Kidney capillary endothelial cell (primary cell): ENCODE data around the gene ST8SIA6.

Experiments used
- DNase-seq: peaks from one replicate; pipeline ENCODE4 v3.0.0-alpha.2; 2018; ENCODE audit warnings: low spot score

The ST8SIA6 gene

DNA sequence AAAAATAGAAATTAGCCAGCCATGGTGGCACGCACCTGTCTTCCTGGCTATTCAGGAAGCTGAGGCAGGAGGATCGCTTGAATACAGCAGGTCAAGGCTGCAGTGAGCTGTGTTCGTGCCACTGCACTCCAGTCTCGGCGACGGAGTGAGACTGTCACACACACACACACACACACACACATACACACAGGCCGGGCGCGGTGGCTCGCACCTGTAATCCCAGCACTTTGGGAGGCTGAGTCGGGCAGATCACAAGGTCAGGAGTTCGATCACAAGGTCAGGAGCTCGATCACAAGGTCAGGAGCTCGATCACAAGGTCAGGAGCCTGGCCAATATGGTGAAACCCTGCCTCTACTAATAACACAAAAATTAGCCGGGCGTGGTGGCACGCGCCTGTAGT is 68.4 kb downstream of the ST8SIA6 start:
- no peak for DNase-seq

DNA sequence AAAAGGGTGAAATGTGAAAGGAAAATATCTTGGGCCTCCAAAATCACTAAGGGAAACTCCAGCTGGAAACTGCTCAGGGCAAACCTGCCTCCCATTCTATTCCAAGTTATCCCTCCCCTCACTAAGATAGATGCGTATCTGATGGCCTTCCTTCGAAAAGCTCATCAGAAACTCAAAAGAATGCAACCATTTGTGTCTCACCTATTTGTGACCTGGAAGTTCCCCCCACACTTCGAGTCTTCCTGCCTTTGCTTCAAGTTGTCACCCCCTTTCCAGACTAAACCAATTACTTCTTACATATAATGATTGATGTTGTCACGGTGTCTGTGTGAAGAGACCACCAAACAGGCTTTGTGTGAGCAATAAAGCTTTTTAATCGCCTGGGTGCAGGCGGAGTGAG is 69.3 kb downstream of the ST8SIA6 start:
- DNase-seq: no peak

DNA sequence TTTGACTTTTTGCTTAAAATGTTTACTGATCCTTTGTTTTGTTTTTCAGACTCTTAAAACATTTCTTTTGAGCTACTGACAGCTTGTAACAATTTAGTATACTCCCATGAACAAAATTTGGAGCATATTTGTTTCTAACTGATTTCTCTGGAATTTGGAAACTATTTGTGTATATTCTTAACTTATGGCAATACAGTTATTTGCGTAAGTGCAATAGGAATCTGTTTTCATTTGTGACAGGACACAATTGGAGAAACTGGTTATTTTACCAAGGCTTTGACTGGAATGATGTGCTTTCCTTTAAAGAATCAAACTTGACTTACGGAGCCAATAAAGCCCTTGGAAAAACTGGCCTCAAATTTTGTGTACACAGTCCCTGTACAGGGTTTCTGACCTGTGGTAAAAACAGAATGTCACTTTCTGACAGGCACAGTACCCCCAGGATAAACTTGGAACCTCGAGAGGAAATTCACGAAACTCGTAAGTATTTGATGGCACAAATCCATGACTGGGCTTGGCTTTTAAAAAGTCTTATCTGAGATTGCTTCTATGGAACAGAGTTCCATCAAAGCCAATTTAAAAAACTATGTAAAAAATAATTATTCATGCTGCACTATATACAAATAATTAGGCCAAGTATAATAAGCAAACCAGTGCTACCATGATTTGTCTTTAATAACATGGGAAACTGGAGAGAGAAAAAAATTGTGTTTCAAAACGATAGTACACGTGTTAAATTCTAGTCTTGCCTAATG is 70.4 kb downstream of the ST8SIA6 start:
- no peak for DNase-seq

DNA sequence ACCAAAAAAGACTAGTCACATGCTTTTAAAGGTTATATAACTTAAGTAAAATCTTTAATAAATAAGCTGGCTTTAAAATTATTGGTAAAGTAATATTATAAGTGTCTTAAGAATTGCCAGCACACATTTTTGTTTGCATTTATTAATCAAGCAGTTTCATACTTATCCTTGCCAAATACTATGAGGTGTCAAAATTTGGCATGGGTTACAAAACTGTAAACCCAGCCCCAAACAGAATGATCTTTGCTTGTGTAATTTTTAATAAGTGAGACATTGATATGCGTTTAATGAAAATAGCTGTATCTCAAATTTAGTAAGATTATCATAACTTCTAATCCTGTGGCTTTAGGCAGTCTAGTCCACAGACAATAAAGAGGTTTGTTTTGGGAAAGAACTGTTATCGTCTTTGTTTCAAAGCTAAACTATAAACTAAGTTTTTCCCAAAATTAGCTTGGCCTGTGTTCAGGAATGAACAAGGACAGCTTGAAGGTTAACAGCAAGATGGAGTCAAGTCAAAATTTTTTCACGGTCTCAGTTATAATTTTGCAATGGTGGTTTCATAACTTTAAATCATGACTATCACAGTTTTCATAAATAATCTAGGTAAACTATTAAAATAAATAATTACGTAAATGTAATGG is 72.8 kb downstream of the ST8SIA6 start:
- DNase-seq: no peak

DNA sequence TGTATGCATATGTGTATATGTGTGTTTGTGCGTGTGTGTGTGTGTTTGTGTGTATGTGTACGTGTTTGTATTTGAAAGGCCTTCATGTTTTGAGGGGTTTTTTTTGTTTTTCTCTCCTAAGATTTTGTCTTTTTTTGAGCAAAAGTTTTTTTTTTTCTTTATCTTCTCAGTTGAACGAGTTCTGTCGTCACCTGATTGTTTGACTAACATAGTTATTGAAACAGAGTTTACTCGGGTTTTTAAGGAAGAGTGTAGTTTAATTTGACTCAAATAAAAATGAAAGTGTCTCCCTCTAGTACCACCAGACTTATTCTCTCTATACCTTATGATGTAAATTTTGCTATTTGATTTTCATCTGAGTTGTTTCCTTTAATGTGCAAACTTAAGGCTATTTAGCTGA is 73.5 kb downstream of the ST8SIA6 start:
- no peak for DNase-seq

DNA sequence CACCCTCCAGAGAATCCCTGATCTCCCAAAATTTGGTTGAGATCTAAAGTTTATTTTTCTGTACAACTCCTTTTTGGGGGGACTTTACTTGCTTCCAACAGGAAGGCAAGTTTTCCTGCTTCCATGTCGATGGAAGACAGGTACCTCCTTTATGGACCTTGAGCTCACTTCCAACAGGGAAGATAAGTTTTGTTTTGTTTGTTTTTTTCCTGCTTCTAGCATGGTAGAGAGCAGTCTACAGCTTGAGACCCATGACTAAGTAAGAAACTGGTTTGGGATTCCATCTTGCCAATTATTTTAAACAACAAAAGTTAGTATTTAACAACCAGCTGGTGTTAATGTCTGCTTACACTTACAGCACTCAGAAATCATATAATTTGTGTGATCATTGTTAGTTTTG is 74.4 kb downstream of the ST8SIA6 start:
- DNase-seq: no peak

DNA sequence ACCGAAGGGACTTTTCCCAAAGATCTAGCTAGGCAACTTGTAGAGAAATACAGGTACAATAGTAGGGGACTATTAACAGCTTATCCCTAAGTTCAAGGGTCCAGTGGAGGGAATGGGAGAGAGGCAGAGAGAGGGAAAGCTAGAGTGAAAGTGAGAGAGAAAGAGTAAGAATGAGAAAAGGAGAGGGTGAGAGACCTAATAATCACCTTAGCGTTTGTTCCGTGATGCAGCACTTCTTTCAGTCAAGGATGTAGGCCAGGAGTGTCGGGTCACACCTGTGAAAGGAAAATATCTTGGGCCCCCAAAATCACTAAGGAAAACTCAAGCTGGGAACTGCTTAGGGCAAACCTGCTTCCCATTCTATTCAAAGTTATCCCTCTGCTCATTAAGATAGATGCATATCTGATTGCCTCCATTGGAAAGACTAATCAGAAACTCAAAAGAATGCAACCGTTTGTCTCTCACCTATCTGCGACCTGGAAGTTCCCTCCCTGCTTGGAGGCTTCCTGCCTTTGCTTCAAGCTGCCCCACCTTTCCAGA is 75.2 kb downstream of the ST8SIA6 start:
- DNase-seq: no peak

DNA sequence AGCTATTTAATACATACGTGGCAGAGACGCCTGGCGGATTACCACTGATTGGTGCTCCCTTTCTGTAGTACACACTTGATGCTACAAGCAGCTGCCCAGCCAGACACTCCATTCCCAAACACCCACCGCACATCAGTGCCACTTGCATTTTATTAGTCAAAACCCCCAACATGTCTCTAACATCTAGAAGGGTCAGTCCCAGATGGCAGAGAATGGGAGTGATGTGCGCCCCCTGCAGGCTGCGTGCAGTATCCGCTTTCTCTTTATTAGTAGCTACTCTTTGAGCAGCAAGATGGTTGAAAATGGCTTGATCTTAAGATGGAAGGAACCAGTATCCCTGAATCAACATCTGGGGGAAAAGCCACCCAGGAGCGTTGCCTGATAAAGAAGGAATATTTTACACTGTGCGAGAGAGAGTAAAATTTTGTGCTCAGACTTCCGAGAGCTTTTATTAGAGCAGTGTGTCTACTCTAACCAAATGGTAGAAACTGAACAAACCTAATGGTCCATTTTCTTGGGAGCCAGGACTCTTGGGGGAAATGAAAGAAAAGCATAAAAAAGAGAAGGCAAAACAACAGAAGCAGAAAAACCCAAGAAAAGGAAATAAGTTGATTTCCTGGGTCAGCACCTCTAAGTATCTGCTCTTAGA is 78.3 kb downstream of the ST8SIA6 start:
- DNase-seq: no peak

DNA sequence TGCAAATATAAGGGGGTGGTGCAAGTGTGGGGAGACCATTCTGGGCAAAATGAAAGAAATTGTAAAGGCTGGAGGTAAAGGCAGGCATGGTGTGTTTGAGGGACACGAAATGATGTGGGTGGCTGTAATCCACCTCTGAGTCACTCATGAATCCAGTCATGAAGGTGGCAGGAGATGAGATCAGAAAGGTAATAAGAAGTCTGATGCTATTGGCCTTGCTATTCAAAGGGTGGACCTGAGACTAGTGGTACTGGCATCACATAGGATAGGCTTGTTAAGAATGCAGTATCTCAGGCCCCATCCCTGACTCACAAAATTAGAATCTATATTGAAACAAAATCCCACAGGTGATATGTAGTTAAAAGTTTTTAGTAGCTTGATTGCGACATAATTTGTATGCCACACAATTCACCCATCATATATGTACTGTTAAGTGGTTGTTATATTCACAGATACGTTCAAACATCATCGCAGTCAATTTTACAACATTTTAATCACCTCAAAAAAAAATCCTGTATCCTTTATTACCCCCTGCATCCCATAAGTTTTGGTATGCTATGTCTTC is 85.6 kb downstream of the ST8SIA6 start:
- DNase-seq: no peak

DNA sequence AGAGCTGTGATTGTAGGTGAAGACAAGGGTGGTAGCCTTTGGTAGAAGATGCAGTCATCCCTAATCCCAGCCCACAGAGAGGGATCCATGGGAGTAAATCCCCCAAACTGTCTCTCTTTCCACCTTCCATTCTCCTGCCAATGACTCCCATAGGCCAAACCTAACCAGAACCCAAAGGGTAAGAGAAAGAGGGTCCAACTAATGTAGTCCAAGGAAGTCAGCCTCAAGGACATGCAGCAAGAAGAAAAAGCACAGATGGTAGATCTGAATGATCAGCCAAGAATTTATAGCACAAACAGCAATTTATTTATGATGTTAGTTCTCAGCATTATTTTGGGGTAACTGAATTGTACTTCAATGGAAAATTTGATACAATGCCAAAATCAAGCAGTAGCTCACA is 87.7 kb downstream of the ST8SIA6 start:
- DNase-seq: no peak

DNA sequence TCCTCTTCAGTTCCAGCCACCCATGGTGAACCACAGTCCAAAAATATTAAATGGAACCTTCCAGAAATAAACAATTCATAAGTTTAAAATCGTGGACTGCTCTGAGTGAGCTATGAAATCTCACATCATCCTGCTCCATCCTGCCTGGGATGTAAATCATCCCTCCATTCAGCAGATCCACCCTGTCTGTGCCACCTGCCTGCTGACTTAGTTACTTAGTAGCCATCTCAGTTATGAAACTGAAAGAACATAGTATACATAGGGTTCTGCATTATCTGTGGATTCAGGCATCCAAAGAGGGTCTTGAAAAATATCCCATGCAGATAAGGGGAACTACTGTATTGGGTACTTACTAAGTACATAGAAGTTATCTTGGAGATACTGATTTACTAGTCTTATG is 89.0 kb downstream of the ST8SIA6 start:
- no peak for DNase-seq

DNA sequence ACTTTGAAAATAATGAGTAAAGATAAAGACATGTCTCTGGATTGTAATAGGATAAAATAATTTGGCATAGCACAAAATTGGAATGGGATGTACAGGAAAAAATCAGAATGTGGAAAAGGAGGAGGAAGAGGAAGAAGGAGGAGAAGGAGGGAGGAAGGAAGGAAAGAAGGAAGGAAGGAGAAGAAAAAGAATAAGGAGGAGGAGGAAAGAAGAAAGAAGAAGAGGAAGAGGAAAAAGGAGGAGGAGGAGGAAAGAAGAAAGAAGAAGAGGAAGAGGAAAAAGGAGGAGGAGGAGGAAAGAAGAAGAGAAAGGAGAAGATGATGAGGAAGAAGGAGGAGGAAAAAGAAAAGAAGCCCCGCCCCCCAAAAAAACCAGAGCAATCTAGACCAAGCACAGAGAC is 95.9 kb downstream of the ST8SIA6 start:
- no peak for DNase-seq

DNA sequence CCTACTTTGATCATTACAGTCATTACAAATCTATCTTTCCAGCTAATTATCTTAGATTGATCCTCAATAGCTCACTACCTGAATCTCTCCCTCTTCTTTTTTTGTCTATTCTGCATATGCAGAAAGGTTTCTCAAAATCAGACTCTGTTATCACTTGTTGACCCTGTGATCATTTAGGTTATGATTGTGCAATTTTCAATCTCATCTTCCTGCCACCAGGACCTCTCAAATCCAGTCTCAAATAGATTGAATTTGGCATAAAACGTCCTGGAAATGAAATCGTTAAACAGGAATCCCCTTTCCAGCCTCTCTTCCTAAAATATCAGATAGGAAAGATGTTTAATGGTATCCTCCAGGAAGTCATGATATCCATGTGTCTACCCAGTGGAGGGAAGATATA is 96.6 kb downstream of the ST8SIA6 start:
- DNase-seq: no peak

DNA sequence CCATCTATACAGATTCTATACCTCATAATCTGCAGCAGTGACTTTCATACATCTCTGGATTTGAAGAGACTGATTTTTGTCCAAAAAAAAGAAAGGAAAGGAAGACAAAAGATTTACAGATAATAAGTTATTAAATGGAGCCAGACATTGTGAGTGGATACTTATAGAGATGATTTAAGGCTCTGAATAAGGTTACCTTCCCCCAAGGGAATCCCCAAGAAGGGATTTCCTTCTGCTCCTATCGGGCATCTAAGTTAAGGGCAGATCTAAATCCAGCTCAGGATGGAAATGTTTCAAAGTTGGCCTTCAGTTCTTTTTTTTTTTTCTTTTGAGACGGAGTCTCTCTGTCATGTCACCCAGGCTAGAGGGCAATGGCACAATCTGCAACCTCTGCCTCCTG is 97.6 kb downstream of the ST8SIA6 start:
- DNase-seq: no peak

DNA sequence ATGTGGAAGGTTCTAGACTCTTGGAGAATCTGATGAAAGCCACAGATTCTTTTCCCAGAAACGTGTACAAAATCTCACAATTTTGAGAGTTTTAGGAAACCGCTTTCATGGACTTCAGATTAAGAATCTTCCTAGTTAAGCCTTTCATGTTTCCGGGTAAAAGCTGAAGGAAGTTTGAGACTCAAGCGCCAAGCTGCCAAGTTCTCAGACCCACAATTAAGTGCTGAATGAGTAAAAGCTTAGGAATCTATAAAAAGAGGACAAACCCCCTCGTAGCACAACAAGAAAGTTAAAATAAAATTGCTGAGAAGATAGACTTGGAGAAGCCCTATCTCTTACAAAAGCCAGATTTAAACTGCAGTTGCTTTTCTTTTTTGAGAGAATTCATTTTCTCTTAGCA is 99.6 kb downstream of the ST8SIA6 start:
- no peak for DNase-seq

DNA sequence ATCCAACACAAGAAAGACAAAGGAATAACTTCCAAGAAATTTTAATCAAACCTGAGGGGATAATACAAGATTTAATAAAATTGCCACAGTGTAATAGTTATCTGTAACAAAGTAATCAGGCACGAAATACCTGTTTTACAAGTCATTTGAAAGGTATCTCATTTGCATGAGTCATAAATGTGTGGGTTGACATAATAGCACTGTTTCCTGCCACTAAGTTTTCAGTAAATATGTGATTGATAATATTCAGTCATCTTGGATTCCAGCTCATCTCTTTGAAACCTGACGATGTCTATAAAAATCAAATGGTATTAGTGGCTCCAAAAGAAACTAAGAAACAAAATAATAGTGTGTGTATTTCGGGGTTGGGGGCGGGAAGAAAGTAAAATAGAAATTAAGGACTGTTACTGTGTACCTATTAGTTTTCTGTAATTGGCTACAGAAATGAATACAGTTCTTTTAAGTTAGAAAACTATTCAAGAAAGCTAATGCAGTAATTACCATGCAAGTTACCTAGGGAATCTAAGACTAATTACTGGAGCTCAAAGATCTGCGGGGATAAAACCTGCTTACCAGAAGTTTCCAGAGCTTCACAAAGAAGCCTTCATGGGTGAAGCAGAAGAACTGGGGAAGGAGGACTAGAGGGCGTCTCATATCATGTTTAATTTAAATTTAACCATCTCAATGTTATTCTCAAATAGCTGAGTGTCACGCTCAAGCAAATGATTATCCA is 100.7 kb downstream of the ST8SIA6 start:
- DNase-seq: no peak

DNA sequence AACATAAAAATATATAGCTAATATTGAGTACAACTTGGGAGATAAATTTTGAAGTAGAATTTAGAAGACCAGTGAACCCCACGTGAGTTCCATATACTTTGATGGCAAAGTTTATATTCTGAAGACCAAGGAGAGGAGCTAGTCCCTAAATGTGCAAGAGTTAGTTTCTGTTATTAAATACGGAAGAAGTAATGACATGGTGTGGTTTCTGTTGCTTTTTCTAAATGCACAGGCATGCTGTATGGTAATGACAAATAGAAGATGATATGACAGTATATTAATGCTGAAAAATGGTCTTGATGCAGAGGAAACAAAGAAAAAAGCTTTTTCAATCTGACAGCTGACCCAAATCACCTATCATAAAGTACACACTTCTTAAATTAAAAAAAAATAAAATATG is 101.8 kb downstream of the ST8SIA6 start:
- no peak for DNase-seq

DNA sequence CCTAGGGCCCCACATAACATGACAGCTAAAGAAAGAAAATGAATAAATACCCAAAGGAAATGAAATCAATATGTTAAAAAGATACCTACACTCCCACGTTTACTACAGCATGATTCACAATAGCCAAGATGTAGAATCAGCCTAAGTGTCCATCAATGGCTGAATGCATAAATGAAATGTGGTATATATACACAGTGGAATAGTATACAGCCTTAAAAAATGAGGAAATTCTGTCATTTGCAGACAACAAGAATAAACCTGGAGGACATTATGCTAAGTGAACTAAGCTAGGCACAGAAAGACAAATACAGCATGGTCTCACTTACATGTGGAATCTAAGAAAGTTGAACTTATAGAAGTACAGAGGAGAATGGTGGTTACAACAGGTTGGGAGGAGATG is 102.9 kb downstream of the ST8SIA6 start:
- DNase-seq: no peak

DNA sequence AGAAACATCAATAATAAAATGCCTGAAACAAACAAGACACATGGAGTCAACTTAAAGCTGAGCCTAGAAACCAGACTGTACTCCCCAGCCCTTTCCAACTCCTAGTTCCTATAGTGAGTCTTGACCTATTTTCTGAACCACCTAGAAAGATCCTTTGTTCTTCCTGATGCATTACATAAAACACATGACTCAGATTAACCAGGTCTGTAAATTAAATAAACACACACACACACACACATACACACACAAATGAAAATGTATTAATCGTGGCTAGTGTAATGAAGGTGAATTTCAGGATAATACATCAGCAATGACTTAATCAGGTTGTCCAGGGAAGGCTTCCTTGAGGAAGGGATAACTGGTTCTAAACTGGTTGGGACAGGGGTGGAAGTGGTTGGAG is 104.7 kb downstream of the ST8SIA6 start:
- DNase-seq: no peak

DNA sequence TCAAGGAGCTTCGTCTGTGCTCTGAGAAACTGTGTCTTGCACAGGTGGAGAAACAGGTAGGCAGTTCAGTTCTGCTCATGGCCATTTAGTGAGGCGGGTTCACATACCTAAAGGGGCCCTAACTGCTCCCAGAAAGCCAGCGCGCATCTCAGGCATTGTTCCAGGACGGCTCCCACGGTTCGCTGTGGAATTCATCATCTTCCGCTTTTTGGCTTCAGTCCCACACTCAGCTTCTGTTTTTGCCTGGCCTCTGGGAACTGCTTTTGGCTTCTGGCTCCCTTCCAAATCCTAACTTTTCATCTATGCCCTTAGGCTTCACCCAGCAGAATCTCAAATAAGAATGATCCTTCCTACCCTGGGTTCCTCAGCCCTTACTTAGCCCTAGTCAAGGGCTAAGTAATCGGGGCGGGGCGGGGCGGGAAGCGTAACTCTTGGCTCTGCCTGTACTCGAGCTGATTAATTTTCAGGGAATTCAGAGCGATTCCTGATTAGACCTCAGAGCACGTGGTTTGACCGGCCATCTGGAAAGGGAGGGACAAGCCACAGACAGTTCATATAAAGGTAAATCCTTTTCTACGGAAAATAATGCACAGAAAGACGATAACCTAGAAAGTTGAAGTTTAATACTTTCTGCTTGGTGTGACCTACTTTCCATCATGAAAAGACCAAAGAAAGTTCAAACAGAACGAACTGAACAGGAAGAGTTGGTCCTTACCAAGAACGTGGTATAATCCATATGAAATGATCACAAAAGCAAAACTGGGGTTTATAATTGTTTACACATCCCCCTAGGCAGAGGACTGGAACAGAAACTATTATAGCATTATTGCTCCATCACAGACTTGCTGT is 105.7 kb downstream of the ST8SIA6 start:
- no peak for DNase-seq

DNA sequence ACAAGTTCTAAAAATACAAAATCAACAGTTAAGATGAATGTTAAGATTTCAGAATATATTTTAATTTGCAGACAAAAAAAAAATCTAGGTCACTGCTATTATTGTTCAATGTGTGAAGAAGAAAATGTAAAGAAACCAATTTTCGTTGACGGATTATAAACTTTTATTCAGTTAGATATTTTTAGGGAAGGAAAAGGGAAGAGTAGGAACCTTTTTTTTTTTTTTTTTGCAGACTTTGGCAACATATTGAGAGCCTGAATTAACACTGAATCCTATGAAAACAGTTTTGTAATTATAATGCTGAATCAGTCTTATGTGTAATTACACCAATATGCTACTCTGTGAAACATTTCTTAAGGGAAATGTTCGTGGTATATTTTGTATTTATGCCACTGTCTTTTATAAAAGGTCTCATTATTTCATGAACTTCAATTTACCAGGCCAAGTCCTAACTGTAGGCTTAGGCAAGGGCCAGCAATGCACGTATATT is 106.3 kb downstream of the ST8SIA6 start:
- no peak for DNase-seq
